HG03095 (cell line): ENCODE results near the gene KIF3A.

Experiments
- ATAC-seq: cut with Tn5 transposase; IDR thresholded peaks from one replicate; pipeline ENCODE4 v1.9.1; 2021; ENCODE audit warnings: moderate library complexity; ENCODE audit not compliant: unreplicated experiment

The KIF3A gene

DNA sequence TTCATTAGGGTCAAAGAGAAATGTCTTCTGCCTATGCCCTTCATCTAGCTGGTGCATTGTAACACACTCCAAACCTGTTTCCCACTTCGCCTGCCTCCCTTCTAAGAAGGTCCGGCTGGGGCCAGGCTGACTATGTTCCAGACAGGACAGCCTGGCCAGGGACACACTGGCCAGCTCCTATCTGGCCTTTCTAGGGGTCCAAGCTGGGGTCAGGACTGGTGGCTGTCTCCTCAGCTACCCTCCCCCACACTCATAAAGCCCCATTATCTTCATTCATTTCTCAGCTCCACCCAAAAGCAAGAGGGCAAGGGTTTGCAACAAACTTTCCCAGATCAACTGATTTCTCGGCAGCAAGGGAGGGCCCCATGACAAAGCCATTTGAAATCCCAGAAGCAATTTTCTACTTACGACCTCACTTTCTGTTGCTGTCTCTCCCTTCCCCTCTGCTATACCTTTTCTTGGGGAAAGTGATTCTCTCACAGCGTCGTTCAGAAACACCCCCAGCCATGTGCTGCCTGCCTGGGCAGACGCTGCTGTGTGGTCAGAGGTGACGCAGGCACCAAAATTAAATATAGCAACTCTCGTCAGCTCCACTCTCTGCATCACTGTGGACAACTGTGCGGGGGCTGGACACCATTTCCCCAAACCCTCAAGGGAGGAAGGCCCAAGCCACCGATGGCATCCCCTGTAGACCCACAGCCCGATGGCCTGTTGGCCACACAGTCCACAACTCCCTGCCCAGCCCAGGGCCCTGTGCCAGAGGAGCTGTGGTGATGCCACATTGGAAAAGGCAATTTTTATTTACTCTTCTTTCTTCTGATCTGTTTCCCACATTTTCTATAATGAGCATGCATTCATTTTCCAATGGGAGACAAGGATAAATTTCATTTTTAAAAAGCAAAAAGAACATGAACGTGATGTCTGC is 73.3 kb downstream of the KIF3A start:
- peak; percentile 34 for ATAC-seq

DNA sequence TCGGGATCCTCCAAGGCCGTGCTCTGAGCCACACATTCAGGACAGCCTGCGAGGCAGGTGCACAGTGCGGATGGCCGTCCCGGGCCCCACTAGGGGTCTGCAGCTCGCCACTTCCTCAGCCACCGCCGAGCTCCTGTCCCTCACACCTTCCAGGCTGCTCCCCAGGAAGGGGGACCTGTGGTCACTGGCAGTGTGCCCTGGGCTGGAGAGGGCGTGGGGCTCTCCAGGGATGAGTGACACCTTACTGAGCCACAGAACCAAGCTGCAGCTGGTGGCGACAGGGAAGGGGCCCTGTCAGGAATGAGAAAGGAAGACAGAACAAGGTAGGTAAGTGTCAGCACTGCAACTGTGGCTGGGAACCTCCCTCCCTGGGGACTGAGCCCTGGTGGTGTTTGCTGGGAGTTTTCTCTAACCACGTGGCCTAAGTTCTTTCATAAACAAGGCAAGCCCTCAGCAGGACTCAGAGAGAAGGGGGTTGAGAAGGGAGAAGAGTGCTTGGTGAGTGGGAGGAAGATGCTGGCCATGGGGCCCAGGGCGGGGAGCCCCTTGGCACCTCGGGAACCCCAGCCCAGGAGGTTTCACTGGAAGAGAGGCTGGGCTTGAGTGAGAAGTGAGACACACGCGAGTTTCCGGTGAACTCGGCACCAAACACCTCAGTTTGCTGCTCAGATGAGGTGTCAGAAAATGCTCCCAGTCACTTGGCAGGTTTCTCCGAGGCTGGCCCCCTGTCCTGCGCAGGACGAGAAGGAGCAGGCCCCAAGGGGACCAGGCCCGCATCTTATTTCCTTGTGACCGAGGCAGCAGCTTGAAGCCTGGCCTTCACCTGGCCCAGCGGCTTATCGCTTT is 74.2 kb downstream of the KIF3A start:
- peak; percentile 63 for ATAC-seq

DNA sequence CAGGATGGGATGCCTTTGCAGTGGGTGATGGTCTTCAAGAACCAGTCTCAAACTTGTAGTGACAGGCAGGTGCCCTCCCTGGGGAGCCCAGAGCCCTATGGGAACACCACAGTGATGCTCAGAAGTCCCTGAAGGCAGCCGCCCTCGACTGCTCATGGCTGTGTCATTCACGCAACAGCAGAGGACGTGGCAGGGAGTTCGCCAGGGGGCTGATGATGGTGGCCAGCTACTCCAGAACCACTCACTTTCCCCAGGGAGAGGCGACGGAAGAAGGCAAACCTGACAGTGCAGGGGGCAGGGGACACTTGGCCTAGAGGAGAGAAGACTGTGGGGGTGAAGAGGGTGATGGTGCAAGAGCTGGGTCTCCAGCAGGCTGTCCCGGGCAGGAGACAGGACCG is 75.3 kb downstream of the KIF3A start:
- no peak for ATAC-seq

DNA sequence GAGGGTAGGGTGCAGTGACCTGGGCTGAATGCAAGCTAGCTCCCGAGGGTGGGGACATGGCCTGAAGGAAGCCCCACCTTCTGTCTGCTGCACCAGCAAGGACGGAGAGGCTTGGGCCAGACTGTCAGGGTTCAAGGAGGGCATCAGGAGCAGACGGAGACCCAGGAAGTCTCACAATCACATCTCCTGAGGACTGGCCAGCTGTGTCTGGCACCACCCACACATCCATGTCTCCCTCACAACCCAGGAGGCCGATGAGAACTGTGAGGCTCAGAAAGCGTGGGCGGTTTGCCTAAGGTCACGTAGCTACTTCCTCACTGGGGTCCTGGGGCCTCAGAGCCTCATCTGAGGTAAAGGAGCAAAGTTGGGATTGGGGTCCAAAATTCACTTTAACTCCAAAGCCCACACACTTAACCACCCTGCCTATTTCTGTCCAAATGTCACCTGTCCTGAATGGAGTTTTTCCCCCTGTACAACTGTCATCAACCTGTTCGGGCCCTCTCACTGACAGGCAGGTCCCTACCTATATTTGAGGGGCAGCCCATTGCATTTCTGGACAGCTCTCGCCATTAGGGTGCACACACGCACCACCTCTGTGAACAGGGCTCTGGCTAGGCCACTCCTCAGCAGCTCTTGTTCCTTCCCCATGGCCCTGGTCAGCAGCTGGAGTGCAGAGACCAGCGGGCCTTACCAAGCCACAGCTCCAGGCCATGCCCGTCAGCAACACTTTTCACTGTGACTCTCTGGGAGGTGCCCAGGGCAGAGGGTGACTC is 75.9 kb downstream of the KIF3A start:
- ATAC-seq = no peak

DNA sequence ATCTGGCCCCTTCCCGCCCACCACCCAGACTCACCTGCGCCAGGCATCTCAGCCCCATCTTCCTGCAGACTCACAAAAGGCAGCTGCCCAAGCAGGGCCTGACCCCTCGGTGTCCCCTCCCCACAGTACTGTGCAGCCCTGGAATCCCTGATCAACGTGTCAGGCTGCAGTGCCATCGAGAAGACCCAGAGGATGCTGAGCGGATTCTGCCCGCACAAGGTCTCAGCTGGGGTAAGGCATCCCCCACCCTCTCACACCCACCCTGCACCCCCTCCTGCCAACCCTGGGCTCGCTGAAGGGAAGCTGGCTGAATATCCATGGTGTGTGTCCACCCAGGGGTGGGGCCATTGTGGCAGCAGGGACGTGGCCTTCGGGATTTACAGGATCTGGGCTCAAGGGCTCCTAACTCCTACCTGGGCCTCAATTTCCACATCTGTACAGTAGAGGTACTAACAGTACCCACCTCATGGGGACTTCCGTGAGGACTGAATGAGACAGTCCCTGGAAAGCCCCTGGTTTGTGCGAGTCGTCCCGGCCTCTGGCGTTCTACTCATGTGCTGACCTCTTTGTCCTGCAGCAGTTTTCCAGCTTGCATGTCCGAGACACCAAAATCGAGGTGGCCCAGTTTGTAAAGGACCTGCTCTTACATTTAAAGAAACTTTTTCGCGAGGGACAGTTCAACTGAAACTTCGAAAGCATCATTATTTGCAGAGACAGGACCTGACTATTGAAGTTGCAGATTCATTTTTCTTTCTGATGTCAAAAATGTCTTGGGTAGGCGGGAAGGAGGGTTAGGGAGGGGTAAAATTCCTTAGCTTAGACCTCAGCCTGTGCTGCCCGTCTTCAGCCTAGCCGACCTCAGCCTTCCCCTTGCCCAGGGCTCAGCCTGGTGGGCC is 77.5 kb downstream of the KIF3A start:
- no peak for ATAC-seq

DNA sequence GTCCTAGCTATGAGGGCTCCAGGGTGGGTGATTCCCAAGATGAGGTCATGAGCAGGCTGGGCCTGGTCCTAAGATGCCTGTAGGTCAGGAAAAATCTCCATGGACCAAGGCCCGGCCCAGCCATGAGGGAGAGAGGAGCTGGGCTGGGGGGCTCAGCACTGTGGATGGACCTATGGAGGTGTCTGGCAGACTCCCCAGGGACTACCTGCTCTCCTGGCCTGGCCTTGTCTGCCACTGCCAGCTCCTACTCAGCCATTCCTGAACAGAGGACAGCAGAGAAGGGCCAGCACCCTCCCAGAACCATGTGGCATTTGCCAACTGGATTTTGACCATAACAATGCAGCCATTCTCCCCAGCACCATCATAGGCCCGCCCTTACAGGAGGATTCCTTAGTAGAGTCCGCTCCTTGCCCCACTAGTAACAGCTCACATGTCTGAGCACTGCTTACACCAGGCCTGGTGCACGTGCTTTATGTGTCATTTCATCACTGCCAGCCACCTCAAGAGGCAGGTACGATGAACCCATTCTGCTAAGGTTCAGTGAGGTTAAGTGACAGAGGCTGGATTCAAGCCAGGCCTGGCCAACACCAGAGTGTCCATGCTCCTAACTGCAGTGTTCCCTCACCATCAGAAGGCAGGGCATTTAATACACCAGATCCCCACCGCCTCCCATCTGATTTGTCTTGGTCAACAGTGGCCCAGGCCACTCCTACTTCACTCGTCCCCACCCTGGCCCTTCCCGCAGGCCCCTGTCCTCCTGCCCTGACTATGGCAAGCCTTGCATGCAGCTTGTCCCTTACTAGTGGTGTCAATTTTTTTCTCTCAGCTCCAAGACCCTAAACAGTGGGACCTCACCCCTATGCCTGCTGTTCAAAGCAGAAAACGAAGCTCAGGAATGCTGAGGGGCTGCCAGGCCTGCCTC is 78.7 kb downstream of the KIF3A start:
- no peak for ATAC-seq

DNA sequence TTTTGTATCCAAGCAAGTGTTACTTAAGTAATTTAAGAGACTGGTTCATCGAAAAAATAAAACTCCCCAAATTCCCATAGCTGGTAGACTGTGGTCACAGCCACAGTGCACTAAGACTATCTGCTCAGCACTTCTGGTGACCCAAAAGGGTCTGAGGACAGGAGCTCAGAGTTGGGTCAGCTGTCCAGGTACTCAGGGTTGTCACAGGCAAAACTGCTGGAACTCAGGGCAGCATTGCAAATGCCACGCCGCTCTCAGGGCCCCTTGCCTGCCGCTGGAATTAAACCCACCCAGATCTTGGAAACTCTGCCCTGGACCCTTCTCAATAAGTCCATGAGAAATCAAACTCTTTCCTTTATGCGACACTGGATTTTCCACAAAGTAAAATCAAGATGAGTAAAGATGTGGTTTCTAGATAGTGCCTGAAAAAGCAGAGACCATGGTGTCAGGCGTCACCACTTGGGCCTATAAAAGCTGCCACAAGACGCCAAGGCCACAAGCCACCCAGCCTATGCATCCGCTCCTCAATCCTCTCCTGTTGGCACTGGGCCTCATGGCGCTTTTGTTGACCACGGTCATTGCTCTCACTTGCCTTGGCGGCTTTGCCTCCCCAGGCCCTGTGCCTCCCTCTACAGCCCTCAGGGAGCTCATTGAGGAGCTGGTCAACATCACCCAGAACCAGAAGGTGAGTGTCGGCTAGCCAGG is 79.5 kb downstream of the KIF3A start, which contains the start of gene IL13:
Gene IL13 (plus strand): TSS at position 498 of the 705 bp plus-strand sequence. CDS start 14 bp downstream, at position 512.
- no peak for ATAC-seq

DNA sequence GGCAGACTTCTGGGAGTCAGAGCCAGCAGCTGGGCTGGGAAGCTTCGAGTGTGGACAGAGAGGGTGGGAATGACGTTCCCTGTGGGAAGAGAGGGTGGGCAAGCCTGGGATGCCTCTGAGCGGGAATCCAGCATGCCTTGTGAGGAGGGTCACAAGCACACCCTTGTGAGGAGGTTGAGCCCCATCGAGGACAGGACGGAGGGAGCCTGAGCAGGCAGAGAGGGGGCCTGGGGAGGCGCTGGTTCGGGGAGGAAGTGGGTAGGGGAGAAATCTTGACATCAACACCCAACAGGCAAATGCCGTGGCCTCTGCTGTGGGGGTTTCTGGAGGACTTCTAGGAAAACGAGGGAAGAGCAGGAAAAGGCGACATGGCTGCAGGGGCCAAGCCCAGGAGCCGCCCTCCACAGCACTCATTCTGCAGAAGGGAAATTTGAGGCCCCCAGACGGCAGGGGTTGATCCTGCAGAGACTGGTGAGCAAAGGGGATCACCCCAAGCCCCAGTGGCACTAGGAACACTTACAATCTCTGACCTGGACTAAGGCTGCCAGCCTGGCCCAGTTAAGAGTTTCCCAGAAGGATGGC is 80.5 kb downstream of the KIF3A start:
- ATAC-seq = no peak

DNA sequence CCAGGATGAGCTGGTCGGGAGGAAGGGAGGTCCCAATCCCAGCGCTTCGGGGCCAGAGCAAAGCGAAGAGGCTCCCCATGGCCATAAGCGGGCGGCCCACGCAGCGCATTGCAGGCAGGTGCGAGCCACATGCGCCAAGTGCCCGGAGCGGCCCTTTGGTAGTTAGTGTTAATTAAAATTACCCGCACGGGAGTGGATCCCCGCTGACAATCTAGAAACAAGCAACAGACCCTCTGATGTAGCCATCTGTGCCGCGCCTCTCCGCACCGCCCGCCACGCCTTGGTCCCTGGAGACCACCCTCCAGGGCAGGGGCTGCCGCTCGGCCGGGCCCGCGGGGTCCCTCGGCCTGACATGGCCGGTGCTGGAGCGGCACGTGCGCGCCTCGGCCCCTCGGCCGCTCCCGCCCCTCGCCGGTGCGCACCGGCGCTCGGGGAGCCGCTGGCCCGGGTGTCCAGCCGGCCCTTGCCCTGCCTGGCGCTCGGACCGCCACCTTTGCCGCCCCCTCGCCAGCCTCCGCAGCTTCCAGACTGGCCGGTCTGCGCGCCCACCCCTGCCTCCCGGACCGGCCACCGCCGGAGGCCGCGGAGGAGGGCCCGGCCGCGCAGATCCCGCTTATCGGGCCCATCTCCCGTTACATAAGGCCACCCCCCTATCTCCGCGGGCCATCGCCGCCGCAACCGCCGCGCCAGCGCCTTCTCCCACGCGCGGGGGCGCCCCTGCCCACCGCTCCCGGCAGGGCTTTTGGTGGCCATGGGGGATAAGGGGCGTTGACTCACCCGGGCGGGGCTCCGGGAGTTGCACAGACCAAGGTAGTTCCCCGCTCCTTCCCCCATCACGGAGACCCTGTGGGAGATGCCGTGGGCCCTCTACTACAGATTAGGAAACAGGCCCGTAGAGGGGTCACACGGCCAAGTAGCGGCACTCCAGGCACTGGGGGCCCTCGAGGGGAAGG is 81.2 kb downstream of the KIF3A start:
- no peak for ATAC-seq

DNA sequence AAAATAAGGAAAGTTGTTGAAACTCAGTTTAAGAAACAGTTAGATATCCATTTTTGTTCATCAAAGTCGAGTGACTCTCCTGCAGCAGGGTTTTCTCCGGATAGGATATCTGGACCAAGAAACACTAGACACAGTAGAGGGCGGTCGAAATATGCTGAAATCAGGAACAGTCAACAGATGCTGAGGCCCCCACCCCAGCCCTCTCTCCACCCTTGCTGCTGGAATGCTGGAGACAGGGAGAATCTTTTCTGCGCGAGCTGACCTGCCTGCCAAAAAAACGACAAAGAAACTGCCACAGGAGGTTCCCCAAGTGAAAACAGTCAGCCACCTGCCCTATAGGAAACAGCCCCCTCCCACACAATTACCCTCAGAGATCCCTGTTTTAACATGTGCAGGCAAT is 83.6 kb downstream of the KIF3A start:
- no peak for ATAC-seq

DNA sequence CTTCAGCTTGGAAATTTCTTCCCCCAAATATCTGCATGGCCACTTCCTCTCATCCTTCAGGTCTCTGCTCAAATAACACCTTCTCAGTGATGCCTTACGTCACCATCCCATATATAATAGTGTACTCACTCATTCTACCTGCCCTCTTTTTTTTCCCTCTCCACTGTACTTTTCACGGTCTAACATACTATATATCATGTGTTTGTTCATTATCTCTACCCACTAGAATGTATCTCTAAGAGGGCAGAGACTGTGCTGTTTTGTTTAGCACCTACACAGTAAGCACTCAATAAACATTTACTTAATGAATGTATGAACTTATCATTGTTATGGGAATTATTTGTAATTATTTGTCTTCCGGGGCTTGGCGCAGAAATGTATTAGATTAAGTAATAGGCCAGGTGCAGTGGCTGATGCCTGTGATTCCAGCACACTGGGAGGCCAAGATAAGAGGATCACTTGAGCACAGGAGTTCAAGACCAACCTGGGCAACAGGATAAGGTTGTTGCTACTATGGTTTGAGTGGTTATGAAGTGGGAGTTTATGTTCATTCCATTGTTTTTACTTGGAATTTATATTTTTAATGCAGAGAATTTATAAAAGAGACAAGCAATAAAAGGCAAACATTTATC is 85.4 kb downstream of the KIF3A start:
- no peak for ATAC-seq

DNA sequence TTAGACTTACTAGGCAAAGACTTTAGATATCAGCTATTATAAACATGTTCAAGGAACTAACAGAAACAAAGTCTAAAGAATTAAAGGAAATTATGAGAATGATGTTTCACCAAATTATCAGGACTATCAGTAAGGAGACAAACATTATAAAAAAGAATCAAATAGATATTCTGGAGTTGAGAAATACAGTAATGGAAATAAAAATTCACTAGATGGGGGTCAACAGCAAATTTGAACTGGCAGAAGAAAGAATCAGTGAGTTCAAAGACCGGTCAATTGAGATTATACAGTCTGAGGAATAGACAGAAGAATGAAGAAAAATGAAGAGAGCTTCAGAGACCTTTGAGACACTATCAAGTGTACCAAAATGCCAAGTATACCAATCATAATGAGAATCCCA is 89.0 kb downstream of the KIF3A start:
- no peak for ATAC-seq

DNA sequence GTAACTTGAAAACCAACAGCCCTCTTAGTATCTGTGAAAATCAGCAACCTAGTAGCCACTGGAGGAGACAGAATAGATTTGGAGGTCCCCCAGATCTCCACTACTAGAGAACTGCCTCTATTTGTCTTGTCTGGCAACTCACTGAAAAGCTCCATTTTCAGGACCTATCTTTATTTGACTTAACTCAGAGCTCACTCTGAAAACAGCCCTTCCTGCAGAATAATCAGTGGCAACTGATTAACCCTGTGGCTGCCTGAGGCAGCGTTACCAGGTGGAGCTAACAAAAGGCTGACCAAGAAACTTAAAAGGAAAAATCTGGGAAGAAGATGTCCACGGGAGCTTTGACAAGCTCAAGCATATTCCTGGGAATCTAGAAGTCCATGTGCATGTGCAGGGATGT is 89.9 kb downstream of the KIF3A start:
- ATAC-seq = no peak

DNA sequence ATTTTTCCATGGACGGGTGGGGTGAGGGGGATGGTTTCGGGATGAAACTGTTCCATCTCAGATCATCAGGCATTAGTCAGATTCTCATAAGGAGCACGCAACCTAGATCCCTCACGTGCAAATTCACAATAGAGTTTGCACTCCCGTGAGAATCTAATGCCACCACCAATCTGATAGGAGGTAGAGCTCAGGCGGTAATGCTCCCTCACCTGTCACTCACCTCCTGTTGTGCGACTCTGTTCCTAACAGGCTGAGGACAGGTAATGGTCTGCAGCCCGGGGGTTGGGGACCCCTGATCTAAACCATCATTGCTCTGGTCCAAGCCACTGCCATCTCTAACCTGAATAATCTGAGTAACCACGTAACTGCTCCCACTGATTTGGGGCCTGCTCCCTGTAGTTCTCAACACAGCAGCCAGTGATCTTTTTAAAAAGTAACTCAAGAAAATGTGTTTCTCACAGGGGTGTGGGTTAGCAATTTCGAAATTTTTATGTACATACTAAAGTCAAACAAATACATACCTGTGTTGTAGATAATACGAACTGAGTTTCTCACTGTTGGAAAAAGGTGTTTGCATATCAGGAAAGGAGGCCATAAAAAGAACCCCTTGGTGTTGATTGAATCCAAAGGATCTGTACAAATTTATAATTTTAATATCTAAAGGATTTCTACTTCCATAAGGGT is 90.6 kb downstream of the KIF3A start:
- no peak for ATAC-seq

DNA sequence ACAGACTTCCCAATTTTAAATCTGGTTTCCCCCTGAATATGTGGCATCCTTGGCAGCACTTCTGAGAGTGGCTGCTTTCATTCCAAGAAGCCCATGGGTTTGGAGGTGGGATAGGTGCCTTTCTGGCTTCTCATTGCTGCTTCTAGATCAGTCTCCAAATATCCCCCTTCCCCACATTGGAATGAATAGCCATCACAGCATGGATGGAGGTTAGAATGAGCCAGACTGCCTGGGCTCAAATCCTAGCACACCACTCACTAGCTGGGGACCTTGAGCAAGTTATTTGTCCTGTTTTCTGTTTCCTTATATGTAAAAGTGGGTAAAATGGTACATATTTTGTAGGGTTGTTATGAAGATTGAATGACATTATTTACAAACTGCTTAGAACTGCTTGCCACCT is 93.2 kb downstream of the KIF3A start:
- no peak for ATAC-seq
